ENCODE measurements around the gene AKR7A2.
"Not testable (repeated sequence)": the region's sequence is repeated elsewhere in the genome, so short reads cannot be mapped to it uniquely, and the experiment has no call there.

Gene AKR7A2

GRCh38 chr1:19324665-19324990 lies 12.7 kb upstream of the AKR7A2 start:
- no peak for FAIRE-seq

- FAIRE-seq, result no peak
Measured at GRCh38 chr1:19323987-19324664, 12.2 kb upstream of the AKR7A2 start.

- no peak for FAIRE-seq
Measured at GRCh38 chr1:19322481-19322880, 10.5 kb upstream of the AKR7A2 start.

GRCh38 chr1:19321071-19321470 lies 9.1 kb upstream of the AKR7A2 start:
- no peak for FAIRE-seq

GRCh38 chr1:19319196-19319595 lies 7.3 kb upstream of the AKR7A2 start:
- FAIRE-seq, result no peak

GRCh38 chr1:19317126-19317910 lies 5.4 kb upstream of the AKR7A2 start:
- FAIRE-seq, result no peak

- no peak for FAIRE-seq
Measured at GRCh38 chr1:19315378-19316198, 3.6 kb upstream of the AKR7A2 start.

- no peak for FAIRE-seq
Measured at GRCh38 chr1:19313961-19314882, 2.3 kb upstream of the AKR7A2 start.

GRCh38 chr1:19313636-19313959 lies 1.7 kb upstream of the AKR7A2 start:
- no peak for FAIRE-seq

- FAIRE-seq, result no peak
Measured at GRCh38 chr1:19312782-19313635, 1.1 kb upstream of the AKR7A2 start.

- no peak for FAIRE-seq
Measured at GRCh38 chr1:19311503-19311930, 427 bp downstream of the AKR7A2 start.

GRCh38 chr1:19310720-19311502 lies 1.0 kb downstream of the AKR7A2 start:
- no peak for FAIRE-seq

- FAIRE-seq, result no peak
Measured at GRCh38 chr1:19310061-19310460, 1.9 kb downstream of the AKR7A2 start.

GRCh38 chr1:19309123-19309813 lies 2.7 kb downstream of the AKR7A2 start:
- no peak for FAIRE-seq

GRCh38 chr1:19308509-19308907 lies 3.4 kb downstream of the AKR7A2 start:
- FAIRE-seq, result no peak

GRCh38 chr1:19307794-19308508 lies 4.0 kb downstream of the AKR7A2 start:
- no peak for FAIRE-seq

GRCh38 chr1:19306941-19307340 lies 5.0 kb downstream of the AKR7A2 start:
- FAIRE-seq, result no peak

GRCh38 chr1:19305880-19306279 lies 6.1 kb downstream of the AKR7A2 start:
- no peak for FAIRE-seq

- FAIRE-seq, result not testable (repeated sequence)
Measured at GRCh38 chr1:19304081-19304480, 7.9 kb downstream of the AKR7A2 start.

GRCh38 chr1:19300211-19300610 lies 11.7 kb downstream of the AKR7A2 start:
- no peak for FAIRE-seq

Measured in TTC549 (cell line).